ENCODE measurements around the gene KCTD3.

KCTD3 gene

DNA sequence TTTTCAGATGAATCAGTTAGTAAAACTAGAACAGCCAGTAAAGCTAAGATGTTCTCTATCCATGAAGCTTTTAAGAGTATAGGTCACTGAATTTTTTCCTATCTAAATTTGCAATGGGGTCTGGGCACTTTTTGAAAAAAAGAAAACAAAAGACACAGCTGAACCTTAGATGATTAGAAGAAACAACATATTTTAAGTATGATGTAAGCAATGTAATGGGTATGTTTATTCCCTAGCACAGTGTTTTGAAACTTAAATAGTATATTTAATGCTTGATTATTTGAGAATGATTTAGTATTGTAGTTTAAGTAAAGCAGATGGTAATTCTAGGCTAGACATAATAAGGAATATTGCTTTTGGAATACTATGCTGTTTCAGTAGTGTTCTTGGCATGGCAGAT is 36.2 kb downstream of the KCTD3 start:
- in situ Hi-C loops (cut with MboI; ENCODE audit: low sequenced_read_pairs), result no loop called here

DNA sequence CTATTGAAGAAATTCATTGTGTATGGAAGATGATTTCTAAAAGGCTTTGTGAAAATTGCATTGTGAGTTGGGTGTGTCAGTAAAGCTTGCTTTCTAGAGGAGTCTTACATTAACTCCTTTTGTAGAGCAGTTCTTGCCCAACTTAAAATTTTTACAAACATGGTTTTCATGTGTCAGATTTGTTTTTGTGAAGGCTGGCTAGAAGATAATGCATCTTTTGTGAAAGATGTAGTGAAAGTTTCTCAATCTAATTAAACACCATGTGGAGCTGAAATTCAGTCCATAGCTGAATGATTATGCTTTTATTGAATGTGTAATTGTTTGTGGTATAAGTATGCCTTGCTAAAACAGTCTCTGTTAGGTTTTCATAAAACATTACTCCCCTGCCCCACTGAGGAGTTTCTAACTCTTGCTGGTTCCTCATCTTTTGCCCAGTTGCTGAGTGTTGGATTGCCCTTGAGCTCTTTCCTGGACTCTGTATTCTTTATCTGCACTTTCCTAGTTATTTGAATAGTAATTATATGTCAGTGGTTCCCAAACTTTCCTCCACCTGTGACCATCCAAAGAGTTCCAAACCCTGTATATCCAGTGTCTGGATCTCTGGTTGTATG is 38.0 kb downstream of the KCTD3 start:
- in situ Hi-C loops (cut with MboI; ENCODE audit: low sequenced_read_pairs), result no loop called here

DNA sequence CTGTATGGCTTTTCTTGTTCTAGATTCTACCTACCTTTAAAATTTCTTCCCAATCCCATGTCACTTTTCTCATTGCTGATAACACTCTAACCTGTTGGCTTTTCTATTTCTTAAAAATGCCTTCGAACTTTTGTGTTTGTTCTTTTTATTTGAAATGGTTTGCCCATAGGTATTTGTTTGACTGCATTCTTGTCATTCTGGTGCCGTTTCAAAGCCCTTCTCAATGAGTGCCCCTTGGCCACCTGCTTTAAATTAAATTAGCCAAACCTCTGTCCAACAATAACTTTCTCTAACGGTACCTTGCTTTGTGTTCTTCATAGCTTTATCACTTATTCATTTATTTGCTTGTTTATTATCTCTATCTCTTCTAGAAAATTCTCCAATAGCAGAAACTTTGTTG is 38.9 kb downstream of the KCTD3 start:
- in situ Hi-C loops (cut with MboI; ENCODE audit: low sequenced_read_pairs), result no loop called here

DNA sequence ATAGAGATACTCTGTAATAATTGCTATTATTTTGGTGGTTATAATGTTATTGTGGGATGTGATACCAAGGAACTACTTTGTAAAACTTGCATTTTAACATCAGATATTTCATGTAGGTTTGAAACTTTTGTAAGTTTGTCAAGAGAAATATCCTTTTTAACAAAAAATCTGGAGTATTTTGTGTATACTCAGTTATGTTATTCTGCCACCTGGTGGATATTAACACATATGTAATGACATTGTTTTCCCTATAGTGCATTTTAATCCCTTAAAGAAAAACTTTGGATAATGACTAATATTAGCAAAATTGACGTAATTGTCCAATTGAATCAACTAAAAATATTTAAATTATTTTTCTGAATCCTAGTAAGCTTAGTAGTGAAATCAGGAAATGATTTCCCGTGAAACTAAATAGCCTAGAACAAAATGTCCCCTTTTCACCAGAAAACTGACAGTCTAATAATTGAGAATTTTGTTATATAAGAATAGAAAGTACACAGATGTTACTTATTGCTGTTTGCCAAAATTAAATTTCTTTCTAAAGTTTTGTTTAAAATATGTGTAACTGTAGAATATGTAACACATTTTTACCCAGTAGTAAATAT is 39.6 kb downstream of the KCTD3 start:
- in situ Hi-C loops (cut with MboI; ENCODE audit: low sequenced_read_pairs), result no loop called here

DNA sequence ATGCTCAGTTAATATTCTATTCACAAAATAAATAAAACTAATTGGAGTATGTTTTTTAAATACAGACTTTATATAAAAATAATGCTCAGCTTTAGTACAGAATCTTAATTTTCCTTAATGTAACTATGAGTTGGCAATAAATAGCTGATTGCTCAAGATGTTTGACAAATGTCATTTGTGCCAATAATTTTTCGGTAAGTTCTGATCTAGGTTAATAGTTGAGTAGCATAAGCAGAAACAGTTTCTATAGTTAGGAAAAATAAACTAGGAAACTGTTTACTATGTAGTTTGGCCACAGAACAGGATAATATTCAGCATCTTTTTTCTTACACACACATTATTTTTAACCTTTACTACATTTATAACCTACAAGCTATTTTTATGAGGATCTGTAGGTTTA is 40.3 kb downstream of the KCTD3 start:
- in situ Hi-C loops (cut with MboI; ENCODE audit: low sequenced_read_pairs), result no loop called here

DNA sequence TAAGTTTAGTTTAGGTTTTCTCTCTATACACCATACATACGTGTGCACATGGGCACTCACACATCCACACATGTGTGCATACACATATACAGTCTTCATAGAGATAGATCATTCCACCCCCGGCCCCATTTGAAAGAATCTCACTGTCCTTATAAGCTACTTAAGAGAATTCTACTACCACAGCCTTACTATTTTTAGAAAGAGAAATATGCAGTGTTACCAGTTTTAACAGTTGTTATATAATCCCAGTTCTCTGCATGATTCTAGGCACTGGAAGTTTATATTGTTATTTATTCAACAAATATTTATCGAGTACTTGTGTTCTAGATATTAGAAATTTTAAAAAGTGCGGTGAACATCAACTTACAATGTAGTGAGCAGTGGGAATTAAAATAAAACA is 41.5 kb downstream of the KCTD3 start:
- in situ Hi-C loops (cut with MboI; ENCODE audit: low sequenced_read_pairs), result no loop called here

DNA sequence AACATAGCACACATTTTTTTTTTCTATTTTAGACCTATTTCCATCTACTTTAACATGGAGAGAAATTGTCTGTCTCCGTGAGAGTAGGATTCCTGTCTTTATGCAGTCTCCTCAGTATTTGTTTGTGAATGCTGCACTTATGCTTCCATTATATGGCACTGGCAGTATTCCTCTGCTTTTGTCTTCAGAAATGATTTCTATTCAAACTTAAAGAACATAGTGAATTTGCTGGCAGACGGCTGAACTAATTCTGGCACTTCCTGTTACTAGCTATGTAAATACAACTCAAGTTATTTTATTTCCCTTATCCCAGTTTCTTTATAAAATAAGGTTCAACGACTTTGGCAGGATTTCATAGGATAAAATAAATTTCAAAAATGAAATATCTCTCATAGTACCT is 45.3 kb downstream of the KCTD3 start:
- in situ Hi-C loops (cut with MboI; ENCODE audit: low sequenced_read_pairs), result no loop called here

DNA sequence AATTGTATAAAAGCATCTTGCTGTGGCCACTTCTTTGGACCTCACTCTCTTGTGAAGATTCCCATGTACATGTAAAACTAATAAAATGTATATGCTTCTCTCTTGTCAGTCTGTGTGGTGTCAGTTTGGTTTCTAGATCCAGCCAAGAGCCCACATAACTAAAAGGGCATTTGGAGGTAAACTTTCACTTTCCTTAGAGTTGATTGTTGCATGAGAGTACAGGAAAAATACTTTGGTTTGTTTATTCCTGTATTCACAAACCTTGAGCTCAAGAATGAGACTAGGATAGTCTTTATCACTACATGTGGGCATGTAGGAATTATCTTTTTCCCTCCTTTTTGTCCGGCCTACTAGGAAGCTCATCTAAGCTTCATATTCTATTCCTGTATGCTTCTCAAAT is 50.9 kb downstream of the KCTD3 start:
- in situ Hi-C loops (cut with MboI; ENCODE audit: low sequenced_read_pairs), result no loop called here

DNA sequence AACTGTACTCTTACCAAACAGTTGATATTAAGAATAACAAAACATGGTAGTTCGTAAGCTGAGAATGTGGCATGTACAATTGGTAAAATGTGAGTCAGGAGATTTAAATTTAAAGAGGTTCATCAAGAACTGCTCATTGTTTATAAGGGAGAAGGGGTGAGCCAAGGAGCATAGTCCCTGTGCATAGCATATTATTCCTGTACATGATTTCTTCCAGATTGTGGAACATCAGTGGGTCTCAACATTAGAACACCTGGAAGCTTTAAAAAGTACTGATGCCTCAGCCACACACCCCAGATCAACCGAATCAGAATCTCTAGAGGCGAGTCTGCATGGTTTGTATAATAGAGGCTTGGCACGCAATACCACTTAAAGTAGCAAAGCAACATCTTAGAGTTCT is 56.1 kb downstream of the KCTD3 start:
- in situ Hi-C loops (cut with MboI; ENCODE audit: low sequenced_read_pairs), result no loop called here

DNA sequence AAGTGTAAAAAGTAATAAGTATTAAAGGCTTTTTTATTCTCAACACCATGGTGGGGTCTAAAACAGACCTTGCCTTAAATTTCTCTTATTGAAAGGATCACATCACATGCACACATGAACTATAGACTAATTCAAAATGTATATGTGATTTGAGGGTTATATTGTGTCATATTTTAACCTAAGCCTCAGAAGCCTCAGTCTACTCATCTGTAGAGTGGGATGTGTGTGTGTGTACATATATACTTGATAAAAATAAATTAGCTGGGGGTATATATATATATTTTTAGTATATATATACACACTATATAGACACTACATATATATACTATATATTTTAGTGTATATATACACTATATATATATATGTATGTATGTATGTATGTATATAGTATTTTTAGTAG is 58.8 kb downstream of the KCTD3 start:
- in situ Hi-C loops (cut with MboI; ENCODE audit: low sequenced_read_pairs), result no loop called here

DNA sequence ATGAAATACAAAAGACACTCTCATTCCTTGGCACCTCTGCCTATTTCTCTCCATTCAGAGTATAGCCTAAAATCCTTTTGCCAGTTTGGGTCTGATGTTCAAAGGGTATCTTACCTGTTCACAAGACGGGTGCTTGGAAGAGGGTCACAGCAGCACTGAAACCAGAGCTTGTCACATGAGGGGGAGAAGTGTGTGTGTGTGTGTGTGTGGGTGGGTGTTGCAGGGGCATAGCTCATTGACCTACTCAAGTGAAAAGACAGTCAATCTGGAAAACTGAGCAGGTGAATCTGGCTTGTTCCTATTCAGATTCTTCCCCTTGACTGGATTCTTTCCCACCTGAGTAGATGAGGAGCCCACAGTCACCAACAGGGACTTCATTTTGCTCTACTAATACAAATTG is 63.9 kb downstream of the KCTD3 start:
- in situ Hi-C loops (cut with MboI; ENCODE audit: low sequenced_read_pairs), result no loop called here

DNA sequence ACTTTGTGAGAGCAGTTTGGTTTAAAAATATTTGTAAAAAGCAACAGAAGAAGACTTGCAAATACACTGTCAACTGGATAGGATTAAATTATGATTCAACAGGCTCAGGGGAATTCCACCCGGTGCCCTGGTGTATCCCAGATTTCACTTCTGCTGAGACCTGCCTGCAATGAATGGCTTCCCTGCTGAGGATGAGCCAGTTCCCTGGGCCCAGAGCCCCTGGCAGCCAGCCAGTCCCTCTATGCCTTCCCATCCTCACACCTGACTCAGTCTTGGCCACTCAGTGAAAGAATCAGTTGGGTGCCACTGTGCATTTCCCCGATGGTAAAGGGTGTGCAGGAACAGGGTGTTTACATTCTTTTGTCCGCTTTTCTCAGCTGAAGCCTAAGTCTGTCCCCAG is 64.4 kb downstream of the KCTD3 start:
- in situ Hi-C loops (cut with MboI; ENCODE audit: low sequenced_read_pairs), result no loop called here

DNA sequence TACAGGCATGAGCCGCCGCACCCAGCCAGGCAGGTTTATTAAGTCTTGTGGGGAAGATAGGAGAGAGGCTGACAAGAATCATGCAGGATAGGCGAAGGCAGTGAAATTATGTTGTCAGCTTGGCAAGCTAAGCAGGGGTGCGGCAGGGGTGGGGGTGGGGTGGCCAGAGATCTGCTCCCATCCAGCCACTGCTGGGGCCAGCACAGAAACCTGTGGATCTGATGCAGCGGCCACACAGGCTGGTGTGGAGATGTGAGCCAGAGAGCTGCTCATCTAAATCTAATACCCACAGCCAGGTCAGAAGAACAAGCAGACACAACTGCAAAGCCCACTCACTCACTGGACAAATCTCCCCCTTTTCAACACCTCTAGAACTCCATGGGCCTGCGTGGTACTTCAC is 68.7 kb downstream of the KCTD3 start:
- in situ Hi-C loops (cut with MboI; ENCODE audit: low sequenced_read_pairs), result no loop called here

DNA sequence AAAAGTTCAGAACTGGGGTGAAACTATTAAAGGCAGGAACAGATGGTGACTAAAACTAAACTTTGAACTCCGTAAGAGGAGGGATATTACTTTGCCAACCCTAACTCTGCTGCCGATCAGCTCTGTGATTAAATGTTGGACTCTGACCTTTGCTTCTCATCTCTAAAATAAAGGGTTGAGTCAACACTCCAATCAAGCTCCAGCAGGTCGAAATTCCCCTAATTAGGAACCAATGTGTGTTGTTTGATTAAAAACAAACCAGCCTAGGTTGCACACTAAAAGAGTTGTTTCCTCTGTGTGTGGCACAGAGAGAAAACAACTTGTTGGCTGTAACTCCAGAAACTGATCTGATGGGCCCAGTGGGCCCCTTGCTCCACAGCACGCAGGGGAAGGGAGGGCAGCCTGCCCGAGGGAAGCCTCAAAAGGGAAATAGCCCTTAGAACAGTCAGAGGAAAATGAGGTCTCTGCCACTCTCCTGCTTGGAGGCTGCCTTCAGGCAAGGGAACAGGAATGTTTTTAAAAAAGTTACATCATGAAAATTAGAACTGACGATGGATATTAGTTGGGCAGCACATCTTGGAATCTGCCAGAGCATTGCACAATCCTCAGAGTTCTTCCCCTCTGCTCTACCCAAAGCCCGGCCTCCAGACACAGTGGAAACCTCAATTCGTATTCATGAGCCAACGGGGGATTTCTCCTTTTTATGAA is 69.3 kb downstream of the KCTD3 start:
- in situ Hi-C loops (cut with MboI; ENCODE audit: low sequenced_read_pairs), result no loop called here

DNA sequence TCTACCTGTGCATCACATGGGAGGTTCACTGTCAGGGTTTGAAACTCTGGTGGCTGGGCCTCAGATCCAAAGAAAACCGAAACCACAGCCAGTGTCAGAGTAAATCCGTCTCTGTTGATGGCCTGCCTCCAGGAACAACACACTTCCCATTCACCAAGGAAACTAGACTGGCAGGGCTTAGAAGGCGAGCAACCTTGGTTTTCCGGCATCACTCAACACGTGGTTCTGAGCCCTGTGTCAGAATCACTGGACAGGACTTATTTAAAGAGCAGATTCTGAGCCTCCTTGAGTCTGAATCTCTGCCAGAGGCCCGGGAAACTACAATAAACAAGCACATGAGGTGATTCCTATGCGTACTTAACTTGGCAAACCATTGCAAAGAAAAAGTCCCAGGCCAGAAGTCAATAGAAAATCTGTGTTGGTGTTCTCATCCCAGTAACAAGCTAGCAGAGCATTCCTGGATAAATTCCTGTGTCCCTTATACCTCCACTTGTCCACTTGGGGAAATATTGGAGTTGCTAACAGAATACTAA is 70.0 kb downstream of the KCTD3 start:
- in situ Hi-C loops (cut with MboI; ENCODE audit: low sequenced_read_pairs), result no loop called here

DNA sequence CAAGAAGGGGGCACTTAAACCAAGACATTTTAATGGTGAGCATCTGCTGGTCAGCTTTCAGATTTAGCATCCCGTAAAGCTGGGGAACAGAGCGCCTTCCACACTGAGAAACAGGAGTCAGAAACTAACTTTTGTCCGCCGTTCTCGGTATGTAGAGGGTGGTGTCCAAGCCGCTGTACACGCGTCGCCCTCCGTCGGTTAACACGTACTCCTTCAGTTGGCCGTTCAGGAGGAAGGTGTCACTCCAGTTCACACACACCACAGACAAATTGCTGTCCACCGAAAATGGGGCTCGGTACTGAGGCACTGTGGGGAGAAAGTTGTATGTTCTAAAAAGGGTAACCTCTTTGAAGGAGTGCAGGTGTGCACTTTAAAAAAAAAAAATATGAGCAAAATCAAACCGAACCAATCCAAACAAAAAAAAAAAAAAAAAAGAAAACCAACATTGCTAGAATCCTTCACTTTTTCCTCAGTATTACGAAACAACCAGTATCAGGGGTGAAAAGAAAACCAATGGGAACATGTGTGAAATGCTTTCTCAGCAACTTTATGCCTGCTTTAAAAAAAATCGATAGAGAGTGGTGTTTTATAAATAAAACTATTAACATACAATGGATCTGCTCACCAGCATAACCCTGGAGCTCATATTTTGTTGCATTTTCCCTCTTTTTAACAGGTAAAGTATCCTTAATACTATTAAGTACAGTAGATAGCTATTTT is 73.5 kb downstream of the KCTD3 start:
- in situ Hi-C loops (cut with MboI; ENCODE audit: low sequenced_read_pairs), result no loop called here

DNA sequence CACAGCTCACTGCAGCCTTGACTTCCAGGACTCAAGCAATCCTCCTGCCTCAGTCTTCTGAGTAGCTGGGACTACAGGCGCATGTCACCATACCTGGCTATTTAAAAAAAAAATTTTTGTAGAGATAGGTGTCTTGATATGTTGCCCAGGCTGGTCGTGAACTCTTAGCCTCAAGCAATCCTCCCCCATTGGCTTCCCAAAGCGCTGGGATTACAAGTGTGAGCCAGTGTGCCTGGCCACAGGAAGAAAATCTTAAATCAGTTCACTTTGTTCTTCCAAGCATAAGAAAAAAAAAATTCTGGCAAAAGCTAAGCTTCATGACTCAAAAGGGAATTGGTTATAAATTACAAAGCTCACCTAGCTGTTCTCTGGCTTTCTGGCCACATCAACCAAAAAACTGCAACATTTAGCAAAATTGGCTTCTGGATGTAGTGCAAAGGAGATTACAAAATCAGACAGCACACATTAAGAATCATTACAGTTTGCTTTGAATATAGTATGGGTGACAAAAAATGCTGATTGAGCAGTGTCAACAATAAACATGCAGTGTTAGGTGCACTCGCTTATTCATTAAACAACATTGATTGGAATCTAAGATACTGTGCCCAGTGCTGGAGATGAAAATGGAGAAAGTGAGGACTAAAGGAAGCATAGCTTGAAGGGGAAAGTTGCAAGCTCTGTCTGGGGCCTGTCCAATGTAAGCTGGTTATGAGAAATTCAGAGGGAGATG is 76.7 kb downstream of the KCTD3 start:
- in situ Hi-C loops (cut with MboI; ENCODE audit: low sequenced_read_pairs), result no loop called here

DNA sequence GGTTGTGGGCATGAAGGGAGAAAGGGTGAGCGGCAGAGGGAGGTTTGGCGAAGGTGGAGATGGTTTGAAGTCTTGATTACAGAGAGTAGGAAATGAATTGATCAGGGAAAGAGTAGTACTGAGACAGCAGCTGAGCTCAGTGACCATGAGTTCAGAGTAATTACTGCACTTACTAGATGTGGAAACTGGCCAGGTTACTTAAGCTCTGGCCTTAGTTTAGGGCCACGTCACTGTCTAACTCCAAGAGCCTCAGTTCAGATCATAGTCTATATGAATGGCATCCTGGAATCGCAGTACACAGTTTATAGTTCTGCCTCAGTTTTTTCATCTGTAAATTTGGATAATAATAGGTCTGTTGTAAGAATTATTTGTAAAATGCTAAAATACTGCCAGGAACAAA is 78.1 kb downstream of the KCTD3 start:
- in situ Hi-C loops (cut with MboI; ENCODE audit: low sequenced_read_pairs), result no loop called here

DNA sequence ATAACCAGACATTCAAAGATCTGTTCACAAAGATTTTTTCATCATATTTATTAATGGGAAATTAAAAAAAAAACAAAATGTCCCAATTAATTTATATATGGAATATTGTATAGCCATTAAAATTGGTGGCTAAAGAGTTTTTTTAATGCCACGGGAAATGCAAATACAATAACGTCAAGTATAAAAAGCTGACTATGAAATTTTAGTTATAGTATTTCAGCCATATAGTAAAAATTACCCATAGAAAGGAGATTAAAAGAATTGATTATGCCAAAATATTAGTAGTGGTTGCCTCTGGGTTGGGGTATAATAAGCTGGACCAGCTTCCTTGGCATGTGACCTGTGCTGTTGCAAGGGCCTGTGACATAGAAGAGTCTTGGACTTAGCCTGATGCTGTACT is 78.8 kb downstream of the KCTD3 start:
- in situ Hi-C loops (cut with MboI; ENCODE audit: low sequenced_read_pairs), result no loop called here

DNA sequence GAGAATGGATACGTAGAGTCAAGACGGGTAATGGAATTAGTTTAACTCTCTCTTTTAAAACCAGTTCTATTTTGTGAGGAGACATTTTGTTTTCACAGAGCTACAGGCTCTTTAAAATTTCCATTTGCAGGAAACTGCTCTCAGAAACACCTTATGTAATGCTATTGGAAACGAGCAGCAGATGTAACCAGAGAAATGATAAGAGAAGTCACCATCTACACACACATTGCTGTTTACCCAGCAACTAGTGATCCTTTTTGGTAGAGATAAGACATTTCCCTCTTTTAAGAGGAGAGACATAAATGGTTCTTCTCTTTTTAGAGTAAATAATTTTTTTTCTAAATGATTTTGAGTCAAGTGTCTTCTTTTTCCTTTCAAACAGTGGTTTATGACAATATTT is 80.6 kb downstream of the KCTD3 start:
- in situ Hi-C loops (cut with MboI; ENCODE audit: low sequenced_read_pairs), result no loop called here

DNA sequence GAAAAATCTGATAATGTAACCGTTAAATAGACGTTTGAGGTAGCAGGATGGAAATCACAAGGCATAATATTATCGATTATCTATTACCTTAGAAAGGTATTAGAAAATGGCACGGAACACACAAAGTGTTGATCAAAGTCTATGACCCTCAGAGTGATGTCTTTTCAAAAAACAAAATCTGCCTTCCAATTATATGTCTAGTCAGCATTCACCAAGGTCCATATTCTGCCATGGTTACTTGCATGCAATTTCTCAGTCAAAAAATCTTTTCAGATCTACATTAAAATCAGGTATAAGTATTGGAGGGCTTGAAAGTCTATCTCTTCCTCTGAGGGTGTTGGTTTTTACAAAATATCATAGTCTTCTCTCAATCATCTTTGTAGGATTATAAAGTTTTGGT is 81.9 kb downstream of the KCTD3 start:
- in situ Hi-C loops (cut with MboI; ENCODE audit: low sequenced_read_pairs), result no loop called here
